Activated T-cell treated with anti-CD3 and anti-CD28 coated beads for 1 hour (primary cell): ENCODE measurements around the gene CCDC179.

ENCODE experiments used
- DNase-seq: peaks from one replicate; pipeline ENCODE4 v3.0.0-alpha.2; 2020; ENCODE audit warnings: low read depth

Gene CCDC179

GRCh38 chr11:22860241-22860640, at the start of gene CCDC179:
CCDC179 (minus strand) TSS chr11:22860474; CDS start chr11:22860421, 53 bp downstream.
- no peak for DNase-seq

- DNase-seq: no peak
These were observed 43.5 kb upstream of the CCDC179 start for GRCh38 chr11:22903782-22904181.

GRCh38 chr11:22901603-22902002, 41.3 kb upstream of the CCDC179 start:
- no peak for DNase-seq

GRCh38 chr11:22900764-22901486, 40.7 kb upstream of the CCDC179 start:
- DNase-seq: no peak

DNA sequence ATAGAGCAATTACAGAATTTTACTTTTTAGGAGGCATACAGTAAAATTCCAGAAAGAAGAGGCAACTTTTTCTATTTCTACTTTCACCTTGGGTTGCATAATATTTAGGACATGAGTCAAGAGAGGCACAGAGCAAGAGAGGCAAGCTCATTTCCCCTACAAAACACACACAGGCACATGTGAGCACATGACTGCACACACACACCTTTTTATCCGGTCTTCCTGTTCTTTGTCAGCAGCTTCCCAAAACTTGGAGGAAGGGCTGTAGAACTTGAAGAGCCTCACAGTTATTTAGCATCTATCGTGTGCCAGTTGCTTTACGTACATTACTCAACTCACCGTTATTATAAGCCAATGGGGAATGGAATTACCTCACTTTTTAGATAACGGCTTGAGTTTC, 37.8 kb upstream of the CCDC179 start:
- DNase-seq: no peak

DNA sequence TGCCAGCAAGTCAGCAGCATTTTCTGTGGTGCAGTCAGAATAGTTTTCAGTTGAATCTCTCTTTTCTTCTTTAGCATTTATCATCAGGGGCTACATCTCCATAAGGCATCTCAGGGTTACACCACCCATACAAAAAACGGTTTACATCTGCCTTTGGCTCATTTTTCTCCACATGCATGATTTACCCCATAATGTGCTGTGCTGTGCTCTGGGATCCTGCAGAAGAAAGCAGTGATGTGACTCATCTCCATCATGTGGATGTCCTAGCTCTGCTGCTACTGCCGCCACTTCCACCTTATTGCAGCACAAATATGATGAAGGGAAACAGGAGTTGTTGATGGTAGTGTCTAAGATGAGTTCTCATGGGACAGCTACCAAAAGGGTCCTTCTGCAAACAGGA, 30.0 kb upstream of the CCDC179 start:
- no peak for DNase-seq

GRCh38 chr11:22884217-22884616, 23.9 kb upstream of the CCDC179 start:
- no peak for DNase-seq

DNA sequence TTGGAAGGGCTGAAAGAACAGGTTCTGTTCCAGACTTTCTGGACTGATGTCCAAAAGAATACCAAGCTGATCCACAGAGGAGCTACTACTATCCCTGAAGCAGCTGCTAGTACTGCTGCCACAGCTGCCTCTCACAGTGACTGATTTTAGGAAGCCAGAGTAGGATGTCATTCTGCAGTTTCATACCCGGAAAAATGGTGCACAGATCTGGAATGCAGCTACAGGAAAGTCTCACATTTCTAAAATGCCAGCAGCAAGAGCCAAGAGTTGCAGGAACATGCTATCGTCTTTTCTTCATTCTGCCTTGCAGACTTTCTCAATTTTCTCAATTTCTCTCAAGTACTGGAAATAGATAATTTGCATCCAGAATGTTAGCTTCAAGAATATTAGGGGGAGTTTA, 19.4 kb upstream of the CCDC179 start:
- DNase-seq: no peak

DNA sequence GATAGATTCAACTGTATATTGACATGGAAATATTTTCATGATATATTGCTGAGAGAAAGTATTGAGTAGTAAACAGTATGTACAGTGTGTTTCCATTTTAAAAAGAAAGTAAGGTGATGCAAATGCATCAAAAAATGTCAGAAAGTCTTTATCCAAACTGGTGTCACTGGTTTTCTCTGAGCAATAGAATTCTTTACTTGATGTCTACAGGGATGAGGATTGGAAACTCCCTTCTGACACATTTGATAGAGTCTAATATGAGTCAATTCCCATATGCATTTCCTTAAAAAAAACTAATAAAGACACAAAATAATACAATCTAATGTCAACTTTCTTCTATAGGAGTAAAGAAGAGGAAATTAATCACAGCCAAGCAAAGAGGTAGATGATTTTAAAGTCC, 18.3 kb upstream of the CCDC179 start:
- DNase-seq: no peak

DNA sequence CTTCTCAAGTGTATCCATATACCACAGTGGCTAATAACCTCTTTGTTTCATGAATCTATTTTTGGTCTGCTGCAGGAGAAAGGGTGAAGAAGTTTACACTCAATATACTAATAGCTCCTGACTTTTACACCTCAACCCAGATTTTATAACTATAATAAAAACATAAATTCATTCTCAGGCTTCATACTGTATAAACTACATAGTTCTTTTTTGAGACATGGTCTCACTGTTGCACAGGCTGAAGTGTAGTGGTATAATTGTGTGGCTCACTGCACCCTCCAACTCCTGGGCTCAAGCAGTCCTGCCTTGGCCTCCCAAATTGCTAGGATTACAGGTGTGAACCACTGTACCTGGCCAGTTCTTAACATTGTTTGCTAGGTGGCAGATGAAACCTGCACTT, 17.8 kb upstream of the CCDC179 start:
- no peak for DNase-seq

DNA sequence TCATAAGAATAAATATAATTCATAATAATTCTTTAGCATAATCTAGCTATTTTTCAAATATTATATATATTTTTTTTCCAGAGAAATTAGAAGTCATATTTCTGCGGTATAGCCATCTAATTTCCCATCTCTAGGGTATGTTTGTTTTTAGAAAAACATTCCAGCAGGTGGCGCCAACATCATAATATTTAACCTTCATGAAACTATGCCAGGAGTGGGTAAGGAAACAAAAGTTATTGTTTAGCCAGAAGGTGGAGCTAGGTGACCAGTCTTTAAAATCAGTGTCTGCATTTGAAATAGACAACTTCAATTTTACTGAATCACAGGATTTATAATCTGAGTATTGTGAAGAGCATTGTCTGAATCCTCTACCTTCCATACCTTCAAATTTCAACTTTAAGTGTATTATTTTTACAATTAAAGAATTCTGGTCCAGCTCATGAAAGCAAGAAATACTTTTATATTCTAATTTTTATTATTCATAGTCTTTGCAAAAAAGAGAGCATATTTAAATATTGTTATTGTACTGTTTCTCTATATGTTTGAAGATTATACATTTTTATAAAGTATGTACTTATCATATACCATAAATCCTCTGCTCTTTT, 15.7 kb upstream of the CCDC179 start:
- DNase-seq: peak; percentile 42

- no peak for DNase-seq
These were observed 9.1 kb upstream of the CCDC179 start for GRCh38 chr11:22869325-22869724.

DNA sequence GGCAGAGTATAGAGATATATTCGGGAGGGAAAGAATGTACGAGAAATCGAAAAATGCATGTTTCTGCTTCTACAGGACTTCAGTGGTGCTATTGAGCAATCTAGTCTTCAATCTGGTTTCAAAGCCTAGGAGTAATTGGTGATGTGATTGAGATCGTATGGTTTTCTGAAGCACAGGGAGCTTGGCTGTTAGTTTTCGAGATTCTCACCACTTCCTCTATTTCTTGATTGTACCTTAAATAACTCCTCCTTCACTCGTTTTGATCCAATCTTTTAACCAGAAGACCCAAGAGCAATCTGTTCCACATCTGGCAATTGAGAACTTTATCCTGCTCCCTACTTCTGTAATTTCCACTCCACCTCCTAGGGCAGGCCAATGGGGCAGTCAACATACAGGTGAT, 518 bp downstream of the CCDC179 start:
- DNase-seq: no peak

DNA sequence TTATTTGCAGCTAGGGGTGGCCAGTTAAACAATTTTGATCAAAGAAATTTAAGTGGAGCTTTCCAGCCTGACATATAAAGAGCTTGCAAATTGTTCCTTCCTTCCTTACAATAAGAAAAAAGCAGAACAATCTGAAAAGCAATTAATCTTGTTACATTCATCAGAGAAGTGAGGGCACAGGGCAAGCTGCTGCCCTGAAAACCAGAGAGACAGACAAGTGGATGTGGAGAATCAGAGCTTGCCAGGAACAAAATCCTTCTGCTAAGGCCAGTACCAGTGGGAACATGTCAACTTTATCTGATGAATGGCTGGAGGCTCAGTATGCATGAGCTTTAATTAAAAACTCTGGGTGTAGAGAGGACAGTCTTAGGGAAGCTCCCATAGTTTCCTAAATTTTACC, 8.8 kb downstream of the CCDC179 start:
- DNase-seq: no peak

- DNase-seq: no peak
These were observed 13.5 kb downstream of the CCDC179 start for GRCh38 chr11:22846726-22847125.

DNA sequence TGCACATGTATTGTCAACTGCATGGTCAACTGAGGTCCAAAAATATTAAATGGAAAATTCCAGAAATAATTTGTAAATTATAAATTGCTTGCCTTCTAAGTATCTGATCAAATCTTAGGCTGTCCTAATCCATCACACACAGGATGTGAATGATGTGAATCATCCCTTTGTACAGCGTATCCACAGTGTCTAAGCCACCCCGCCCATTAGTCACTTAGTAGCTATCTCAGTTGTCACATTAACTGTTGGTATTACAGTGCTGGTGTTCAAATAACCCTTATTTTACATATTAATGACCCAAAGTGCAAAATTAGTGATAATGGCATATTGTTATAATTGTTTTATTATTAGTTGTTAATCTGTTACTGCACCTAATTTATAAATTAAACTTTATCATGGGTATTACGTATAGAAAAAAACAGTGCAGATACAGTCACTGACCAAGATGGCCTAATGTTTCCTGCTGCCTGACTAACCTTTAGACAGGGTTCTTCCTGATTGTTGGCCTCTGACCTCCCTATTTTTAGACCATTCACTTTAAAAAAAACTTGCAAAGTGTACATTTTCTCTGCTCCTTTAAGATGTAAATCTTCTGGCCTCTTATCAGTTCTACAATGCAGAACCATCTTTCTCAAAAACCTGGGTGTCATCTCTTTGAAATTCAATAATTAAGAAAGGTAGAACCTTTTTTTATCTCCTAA, 27.8 kb downstream of the CCDC179 start:
- no peak for DNase-seq

- no peak for DNase-seq
These were observed 30.2 kb downstream of the CCDC179 start for GRCh38 chr11:22830082-22830414.

DNA sequence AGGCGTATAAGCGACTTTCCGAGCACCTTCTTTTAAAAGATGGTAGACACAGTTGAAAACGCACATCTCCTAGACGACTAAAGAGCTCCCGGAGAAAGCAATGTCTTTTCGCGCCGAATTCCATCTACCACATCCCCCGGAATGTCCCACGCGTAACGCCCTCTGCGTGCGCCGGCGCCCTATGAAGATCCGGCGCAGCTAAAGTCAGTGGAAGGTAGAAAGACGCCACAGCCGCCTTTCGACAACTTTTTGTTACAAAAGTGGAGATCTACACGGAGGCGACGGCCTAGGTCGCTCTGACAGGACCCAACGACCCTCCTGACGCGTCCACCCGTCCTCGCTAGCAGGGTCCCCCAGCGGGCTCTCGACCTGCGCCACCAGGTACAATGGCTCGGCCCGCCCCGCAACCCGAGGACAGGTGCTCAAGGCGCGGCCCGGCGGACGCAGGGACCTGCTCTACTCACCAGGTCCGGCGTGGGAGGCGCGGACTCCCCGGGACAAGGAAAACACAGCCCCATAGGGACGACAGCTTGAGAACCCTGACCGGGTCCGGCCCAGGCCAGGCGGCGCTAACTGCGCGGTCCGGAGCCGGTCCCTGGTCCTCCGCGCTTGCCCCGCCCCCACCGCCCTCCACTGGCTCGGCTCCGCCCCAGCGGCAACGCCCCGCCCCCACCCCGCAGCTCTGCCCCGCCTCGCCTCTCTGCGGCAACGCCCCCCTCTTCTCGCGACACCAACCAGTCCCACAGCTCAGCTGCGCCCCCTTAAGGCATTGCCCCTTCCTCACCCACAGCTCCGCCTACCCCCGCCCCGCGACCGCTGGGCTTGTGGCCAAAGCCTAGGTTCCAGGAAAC, 30.8 kb downstream of the CCDC179 start, which contains the start of gene SVIP:
SVIP (minus strand) TSS at position 571 of the 851 bp plus-strand sequence; CDS start at position 518, 53 bp downstream.
- DNase-seq: peak; percentile 95

- DNase-seq: no peak
These were observed 31.9 kb downstream of the CCDC179 start for GRCh38 chr11:22828373-22828772.

- DNase-seq: no peak
These were observed 38.1 kb downstream of the CCDC179 start for GRCh38 chr11:22822203-22822602.

DNA sequence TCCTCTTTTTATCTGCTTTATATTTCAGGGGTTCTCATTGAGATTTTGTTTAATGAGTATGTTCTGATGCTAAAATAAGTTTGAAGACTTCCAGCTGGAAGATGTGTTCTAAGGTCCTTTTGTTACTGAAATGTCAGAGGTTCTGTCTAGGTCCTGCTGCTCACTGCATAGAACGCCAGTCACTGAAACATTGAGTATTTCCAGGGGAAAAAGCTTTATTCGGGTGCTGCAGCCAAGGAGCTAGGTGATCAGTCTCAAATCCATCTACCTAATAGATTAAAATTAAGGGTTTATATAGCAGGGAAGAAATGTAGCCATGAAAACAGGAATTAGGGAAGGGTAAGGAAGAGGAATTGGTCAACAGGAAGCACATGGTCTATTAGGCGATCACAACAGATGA, 50.4 kb downstream of the CCDC179 start:
- DNase-seq: no peak

DNA sequence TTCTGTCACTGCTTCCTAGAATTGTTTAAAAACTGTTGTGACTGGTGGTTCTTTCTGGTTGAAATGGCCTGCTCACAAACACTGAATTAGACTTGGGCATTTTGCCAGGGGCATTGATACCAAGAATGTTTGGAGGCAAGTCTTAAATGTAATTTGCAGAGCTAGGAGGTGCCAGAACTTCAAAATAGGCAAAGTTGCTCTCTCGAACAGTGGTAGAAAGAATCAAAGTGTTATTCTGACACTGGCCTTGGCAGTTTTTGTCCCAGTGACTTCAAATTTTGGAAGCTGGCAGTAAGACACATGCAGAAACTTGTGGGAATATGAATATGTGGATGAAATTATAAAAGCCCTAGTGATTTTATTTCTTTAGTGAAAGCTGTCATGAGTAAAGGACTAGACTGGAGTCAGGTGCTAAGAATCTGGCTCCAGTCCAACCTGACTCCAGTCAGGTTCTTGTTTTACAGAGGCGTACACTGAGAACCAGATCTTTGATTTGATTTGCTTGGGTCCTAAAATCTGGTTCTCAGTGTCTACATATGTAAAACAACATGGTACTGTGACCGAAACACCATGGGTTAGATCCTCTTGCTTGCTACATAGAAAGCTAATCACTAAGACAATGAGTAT, 51.6 kb downstream of the CCDC179 start:
- DNase-seq: no peak
